ENCODE measurements around the gene IMP4. TPM values are rescaled to one million over a fixed set of nuclear protein-coding genes. Genes with fewer than 3 reads are reported as not detected.

The IMP4 gene
- total and polyA plus RNA-seq, 2 experiments from 2014 or later = 87.8 to 147 TPM

Small RNAs within 50 kb of the gene (small RNA-seq; reads per million reads assigned to genes)
- gene AC132479.1 (ENCODE audit: low replicate concordance) = not detected

Other genes starting within 250 kb of the IMP4 start
- 1.8 and 3.0 TPM in 2 replicates for gene POTEF, start 213.7 kb upstream of the IMP4 start, total RNA-seq (2014; rRNA removed; shearing (Covaris generic))
- 1.0 and 1.1 TPM in 2 replicates for gene POTEF, start 213.7 kb upstream of the IMP4 start, polyA plus RNA-seq (2016; fragmentation: Nextera tagmentation; extraction: Ambion mirVana)
- 22.1 and 34.5 TPM in 2 replicates for gene CCDC74B, start 197.8 kb upstream of the IMP4 start, total RNA-seq (2014; rRNA removed; shearing (Covaris generic))
- gene CCDC74B, start 197.8 kb upstream of the IMP4 start, polyA plus RNA-seq (2016; fragmentation: Nextera tagmentation; extraction: Ambion mirVana) = 15.1 and 16.4 TPM in 2 replicates
- gene SMPD4, start 161.3 kb upstream of the IMP4 start, total RNA-seq (2014; rRNA removed; shearing (Covaris generic)) = 87.5 and 98.6 TPM in 2 replicates
- gene SMPD4, start 161.3 kb upstream of the IMP4 start, polyA plus RNA-seq (2016; fragmentation: Nextera tagmentation; extraction: Ambion mirVana) = 43.5 and 44.2 TPM in 2 replicates
- gene MZT2B, start 160.6 kb upstream of the IMP4 start, total RNA-seq (2014; rRNA removed; shearing (Covaris generic)) = 60.0 and 70.9 TPM in 2 replicates
- 233 and 263 TPM in 2 replicates for gene MZT2B, start 160.6 kb upstream of the IMP4 start, polyA plus RNA-seq (2016; fragmentation: Nextera tagmentation; extraction: Ambion mirVana)
- 0.21 and 0.66 TPM in 2 replicates for gene TUBA3E, start 144.5 kb upstream of the IMP4 start, total RNA-seq (2014; rRNA removed; shearing (Covaris generic))
- 0.31 TPM in 1 of 2 replicates, not detected in the other for gene TUBA3E, start 144.5 kb upstream of the IMP4 start, polyA plus RNA-seq (2016; fragmentation: Nextera tagmentation; extraction: Ambion mirVana)
- gene PTPN18, start 13.2 kb downstream of the IMP4 start, total RNA-seq (2014; rRNA removed; shearing (Covaris generic)) = 9.8 and 10.9 TPM in 2 replicates
- 8.7 and 10.1 TPM in 2 replicates for gene PTPN18, start 13.2 kb downstream of the IMP4 start, polyA plus RNA-seq (2016; fragmentation: Nextera tagmentation; extraction: Ambion mirVana)
- gene POTEI, start 166.4 kb downstream of the IMP4 start, total RNA-seq (2014; rRNA removed; shearing (Covaris generic)) = 0.08 and 0.56 TPM in 2 replicates
- 0.24 and 0.30 TPM in 2 replicates for gene POTEI, start 166.4 kb downstream of the IMP4 start, polyA plus RNA-seq (2016; fragmentation: Nextera tagmentation; extraction: Ambion mirVana)
- gene CFC1B, start 178.3 kb downstream of the IMP4 start, total RNA-seq (2014; rRNA removed; shearing (Covaris generic)) = not detected in 2 replicates
- gene CFC1B, start 178.3 kb downstream of the IMP4 start, polyA plus RNA-seq (2016; fragmentation: Nextera tagmentation; extraction: Ambion mirVana) = not detected in 2 replicates

Data from GM23338 (cell line).